ENCODE measurements around the gene GTF2H4. TPM values are rescaled to one million over a fixed set of nuclear protein-coding genes. Genes with fewer than 3 reads are reported as not detected.
"Not testable (repeated sequence)": the region's sequence is repeated elsewhere in the genome, so short reads cannot be mapped to it uniquely, and the experiment has no call there.

The GTF2H4 gene
- total RNA-seq, 2 donors from 2014 or later, result 15.8 to 25.7 TPM

- Histone ChIP-seq H3K36me3 (peaks cover 5% of the 10 kb centered on the region), H3K9me3 (no peaks in the 10 kb centered on the region), H3K27ac (no peak overlapping the region), H3K4me1 (no peaks in the 10 kb centered on the region), H3K27me3 (no peaks in the 10 kb centered on the region), H3K9ac (ENCODE audit: low read depth in 2 of 2, low read length in 2 of 2) (no peak overlapping the region), H3K4me3 (no peak overlapping the region)
- intact Hi-C loops (cut with DNase I), result no loop called here
- DNase-seq, result no peak
- TF ChIP-seq CTCF (IDR thresholded peaks at IDR 0.05), result no peak
Measured at GRCh38 chr6:30922447-30922852, 14.4 kb downstream of the GTF2H4 start.

- H3K4me1 ChIP-seq; H3K4me3 ChIP-seq; DNase-seq; intact Hi-C loops (cut with DNase I); H3K9me3 ChIP-seq; H3K9ac ChIP-seq (ENCODE audit: low read depth in 2 of 2, low read length in 2 of 2); H3K27ac ChIP-seq; H3K27me3 ChIP-seq; H3K36me3 ChIP-seq: not testable (repeated sequence)
Measured at GRCh38 chr6:30924040-30924627, 16.1 kb downstream of the GTF2H4 start.

GRCh38 chr6:30926644-30927043, 18.6 kb downstream of the GTF2H4 start:
- DNase-seq, result no peak
- H3K9me3 ChIP-seq, result no peaks in the 10 kb centered on the region
- H3K27me3 ChIP-seq, result no peaks in the 10 kb centered on the region
- no peaks in the 10 kb centered on the region for H3K4me1 ChIP-seq
- H3K36me3 ChIP-seq, result no peaks in the 10 kb centered on the region
- H3K27ac ChIP-seq, result no peak overlapping the region
- H3K4me3 ChIP-seq, result no peak overlapping the region
- no peak overlapping the region for H3K9ac ChIP-seq (ENCODE audit: low read depth in 2 of 2, low read length in 2 of 2)
- intact Hi-C loops (cut with DNase I), result no loop called here
- TF ChIP-seq CTCF (IDR thresholded peaks at IDR 0.05), result no peak

- H3K9me3 ChIP-seq; DNase-seq; H3K4me3 ChIP-seq; H3K27ac ChIP-seq; H3K36me3 ChIP-seq; intact Hi-C loops (cut with DNase I); H3K4me1 ChIP-seq; H3K9ac ChIP-seq (ENCODE audit: low read depth in 2 of 2, low read length in 2 of 2); H3K27me3 ChIP-seq: not testable (repeated sequence)
Measured at GRCh38 chr6:30927080-30927479, 19.1 kb downstream of the GTF2H4 start.

GRCh38 chr6:30928677-30929076, 20.7 kb downstream of the GTF2H4 start:
- intact Hi-C loops (cut with DNase I), result no loop called here
- no peak for TF ChIP-seq CTCF (IDR thresholded peaks at IDR 0.05)
- no peaks in the 10 kb centered on the region for H3K4me1 ChIP-seq
- H3K9me3 ChIP-seq, result no peaks in the 10 kb centered on the region
- no peak overlapping the region for H3K4me3 ChIP-seq
- no peaks in the 10 kb centered on the region for H3K36me3 ChIP-seq
- no peak overlapping the region for H3K27ac ChIP-seq
- H3K27me3 ChIP-seq, result no peaks in the 10 kb centered on the region
- no peak for DNase-seq
- H3K9ac ChIP-seq (ENCODE audit: low read depth in 2 of 2, low read length in 2 of 2), result no peak overlapping the region

- Histone ChIP-seq H3K9me3 (no peaks in the 10 kb centered on the region), H3K9ac (ENCODE audit: low read depth in 2 of 2, low read length in 2 of 2) (no peak overlapping the region), H3K4me3 (no peak overlapping the region), H3K27me3 (no peaks in the 10 kb centered on the region), H3K4me1 (no peaks in the 10 kb centered on the region), H3K36me3 (no peaks in the 10 kb centered on the region), H3K27ac (no peak overlapping the region)
- TF ChIP-seq CTCF (IDR thresholded peaks at IDR 0.05), result no peak
- DNase-seq, result no peak
- intact Hi-C loops (cut with DNase I), result no loop called here
Measured at GRCh38 chr6:30930506-30930905, 22.5 kb downstream of the GTF2H4 start.

Measured in colonic mucosa (tissue), 4 donors.